Peyer's patch (tissue), 4 donors: ENCODE measurements around the gene N4BP2. TPM values are rescaled to one million over a fixed set of nuclear protein-coding genes. Genes with fewer than 3 reads are reported as not detected.

Experiments used
- DNase-seq, 3 donors: peaks; one replicate each; pipeline ENCODE4 v3.0.0-alpha.2; 2017 to 2019
- H3K27ac ChIP-seq, 4 donors: fragments of 200-600 bp; sonication (generic); one replicate each; pipeline ENCODE4 v1.5.1; 2016 to 2019
- H3K27me3 ChIP-seq, 2 donors: fragments of 200-600 bp; sonication (generic); one replicate each; pipeline ENCODE4 v1.5.1; 2019
- H3K36me3 ChIP-seq, 3 donors: fragments of 200-600 bp; sonication (generic); one replicate each; pipeline ENCODE4 v1.5.1; 2016 to 2019
- H3K4me1 ChIP-seq, 4 donors: fragments of 200-600 bp; sonication (generic); one replicate each; pipeline ENCODE4 v1.5.1; 2016 to 2019
- H3K4me3 ChIP-seq, 4 donors: fragments of 200-600 bp; sonication (generic); 1 replicate in 3 of 4; 2 replicates in 1 of 4; pipeline ENCODE4 v1.5.1; 2016 to 2019; ENCODE audit warnings: mild to moderate bottlenecking in 1 of 4
- H3K9me3 ChIP-seq, 4 donors: fragments of 200-600 bp; sonication (generic); one replicate each; pipeline ENCODE4 v1.5.1; 2016 to 2019; ENCODE audit warnings: mild to moderate bottlenecking in 1 of 4
- CTCF ChIP-seq, 6 experiments: fragments of 450-650 bp in 4 of 6; fragments of 200-600 bp in 2 of 6; sonication (generic) in 1 of 6; IDR thresholded peaks; one replicate each; pipeline ENCODE4 v1.5.1; 2017 to 2019; ENCODE audit warnings: antibody characterized with exemption in 6 of 6, mild to moderate bottlenecking in 3 of 6, moderate library complexity in 1 of 6
- POLR2A ChIP-seq, 2 donors: fragments of 450-650 bp; IDR thresholded peaks; one replicate each; pipeline ENCODE4 v1.5.1; 2017; ENCODE audit warnings: antibody characterized with exemption in 2 of 2, mild to moderate bottlenecking in 2 of 2, moderate library complexity in 2 of 2
- total RNA-seq, 4 donors: library from RNA; depleted of rRNA; stranded (reverse); fragments of >200 nt; gene quantifications; one replicate each; pipeline ENCODE4 v1.1.0, GENCODE V29; 2016

Gene N4BP2
- total RNA-seq, 4 donors from 2014 or later: 8.1 to 39.6 (median 10.2) TPM

GRCh38 chr4:40194602-40195161 lies 138.0 kb downstream of the N4BP2 start:
- peak overlapping the region; percentile 9 to 57 (median 24) for H3K4me3 ChIP-seq
- TF ChIP-seq CTCF (IDR thresholded peaks at IDR 0.05): no peak
- TF ChIP-seq POLR2A (IDR thresholded peaks at IDR 0.05): peak; percentile 35 to 37

GRCh38 chr4:40195182-40196177 lies 138.8 kb downstream of the N4BP2 start:
- H3K27ac ChIP-seq: peak overlapping the region in 3 of 4 donors; percentile 68 to 87 (median 80)
- no peaks in the 10 kb centered on the region for H3K9me3 ChIP-seq
- no peaks in the 10 kb centered on the region for H3K36me3 ChIP-seq
- H3K4me1 ChIP-seq: peaks cover 0 to 14% (median 3%) of the 10 kb centered on the region in 4 donors
- no peak for DNase-seq
- peak overlapping the region in 1 of 4 donors; percentile 57 for H3K4me3 ChIP-seq
- H3K27me3 ChIP-seq: no peaks in the 10 kb centered on the region
- TF ChIP-seq POLR2A (IDR thresholded peaks at IDR 0.05) (no peak), CTCF (IDR thresholded peaks at IDR 0.05) (no peak)

More at GRCh38 chr4:40194602-40195161, 138.0 kb downstream of the N4BP2 start:
- Histone ChIP-seq H3K27me3 (no peaks in the 10 kb centered on the region), H3K36me3 (no peaks in the 10 kb centered on the region), H3K9me3 (no peaks in the 10 kb centered on the region), H3K4me1 (peaks cover 0 to 14% (median 3%) of the 10 kb centered on the region in 4 donors), H3K27ac (peak overlapping the region; percentile 58 to 87 (median 74))
- DNase-seq: peak in 2 of 3 donors; percentile 78 to 88

- H3K27me3 ChIP-seq: no peaks in the 10 kb centered on the region
- H3K27ac ChIP-seq: peak overlapping the region; percentile 68 to 87 (median 80)
- peaks cover 0 to 14% (median 2%) of the 10 kb centered on the region in 4 donors for H3K4me1 ChIP-seq
- H3K9me3 ChIP-seq: no peaks in the 10 kb centered on the region
- TF ChIP-seq POLR2A (IDR thresholded peaks at IDR 0.05) (no peak), CTCF (IDR thresholded peaks at IDR 0.05) (no peak)
- peak overlapping the region in 2 of 4 donors; percentile 49 to 57 for H3K4me3 ChIP-seq
- H3K36me3 ChIP-seq: no peaks in the 10 kb centered on the region
- DNase-seq: no peak
Measured at GRCh38 chr4:40196272-40196671, 139.6 kb downstream of the N4BP2 start.

GRCh38 chr4:40196724-40197281 lies 140.2 kb downstream of the N4BP2 start, which contains the start of gene RHOH:
Gene RHOH, plus strand, starts transcription at chr4:40197031. Its CDS starts 46,356 bp downstream, at chr4:40243387.
- Histone ChIP-seq H3K27ac (peak within 1 kb of the TSS; percentile 80 to 88 (median 84)), H3K4me3 (peak within 1 kb of the TSS; percentile 39 to 57 (median 46))

More at GRCh38 chr4:40196724-40197281, 140.2 kb downstream of the N4BP2 start, which contains the start of gene RHOH:
- no peaks in the 10 kb centered on the region for H3K27me3 ChIP-seq
- H3K9me3 ChIP-seq: no peaks in the 10 kb centered on the region
- H3K4me1 ChIP-seq: peaks cover 0 to 14% (median 2%) of the 10 kb centered on the region in 4 donors
- peak in 2 of 3 donors; percentile 88 to 91 for DNase-seq
- TF ChIP-seq POLR2A (IDR thresholded peaks at IDR 0.05) (peak; percentile 42 to 58), CTCF (IDR thresholded peaks at IDR 0.05) (no peak)
- H3K36me3 ChIP-seq: no peaks in the 10 kb centered on the region
